GM12801 (cell line): Measurements from ENCODE around the gene MUC13.

Source experiments
- TF ChIP-seq, protein P1 (sequence below): IDR thresholded peaks from one replicate; pipeline ENCODE4 v1.5.1; 2011; ENCODE audit warnings: control low read depth; ENCODE audit not compliant: insufficient read length; ENCODE audit errors: extremely low read depth

Gene MUC13

DNA sequence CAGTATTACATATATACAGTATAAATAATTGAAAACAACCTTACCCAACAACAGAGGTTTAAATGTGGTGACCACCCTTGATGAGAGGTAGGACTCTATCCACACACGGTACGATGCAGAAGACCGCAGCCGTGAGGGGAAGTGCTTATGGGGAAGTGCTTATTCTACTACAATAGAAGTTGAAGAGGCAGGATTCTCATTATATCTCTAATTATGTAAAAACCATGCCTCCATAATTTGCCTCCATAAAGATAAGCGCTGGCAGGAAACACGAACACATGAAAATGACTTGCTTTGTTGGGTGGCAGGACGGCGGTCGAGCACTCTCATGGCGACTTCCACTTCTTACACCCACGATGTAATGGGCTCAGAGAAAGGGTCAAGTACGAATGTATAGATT is 7.2 kb upstream of the MUC13 start:
- TF ChIP-seq, protein P1, sequence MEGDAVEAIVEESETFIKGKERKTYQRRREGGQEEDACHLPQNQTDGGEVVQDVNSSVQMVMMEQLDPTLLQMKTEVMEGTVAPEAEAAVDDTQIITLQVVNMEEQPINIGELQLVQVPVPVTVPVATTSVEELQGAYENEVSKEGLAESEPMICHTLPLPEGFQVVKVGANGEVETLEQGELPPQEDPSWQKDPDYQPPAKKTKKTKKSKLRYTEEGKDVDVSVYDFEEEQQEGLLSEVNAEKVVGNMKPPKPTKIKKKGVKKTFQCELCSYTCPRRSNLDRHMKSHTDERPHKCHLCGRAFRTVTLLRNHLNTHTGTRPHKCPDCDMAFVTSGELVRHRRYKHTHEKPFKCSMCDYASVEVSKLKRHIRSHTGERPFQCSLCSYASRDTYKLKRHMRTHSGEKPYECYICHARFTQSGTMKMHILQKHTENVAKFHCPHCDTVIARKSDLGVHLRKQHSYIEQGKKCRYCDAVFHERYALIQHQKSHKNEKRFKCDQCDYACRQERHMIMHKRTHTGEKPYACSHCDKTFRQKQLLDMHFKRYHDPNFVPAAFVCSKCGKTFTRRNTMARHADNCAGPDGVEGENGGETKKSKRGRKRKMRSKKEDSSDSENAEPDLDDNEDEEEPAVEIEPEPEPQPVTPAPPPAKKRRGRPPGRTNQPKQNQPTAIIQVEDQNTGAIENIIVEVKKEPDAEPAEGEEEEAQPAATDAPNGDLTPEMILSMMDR: no peak

DNA sequence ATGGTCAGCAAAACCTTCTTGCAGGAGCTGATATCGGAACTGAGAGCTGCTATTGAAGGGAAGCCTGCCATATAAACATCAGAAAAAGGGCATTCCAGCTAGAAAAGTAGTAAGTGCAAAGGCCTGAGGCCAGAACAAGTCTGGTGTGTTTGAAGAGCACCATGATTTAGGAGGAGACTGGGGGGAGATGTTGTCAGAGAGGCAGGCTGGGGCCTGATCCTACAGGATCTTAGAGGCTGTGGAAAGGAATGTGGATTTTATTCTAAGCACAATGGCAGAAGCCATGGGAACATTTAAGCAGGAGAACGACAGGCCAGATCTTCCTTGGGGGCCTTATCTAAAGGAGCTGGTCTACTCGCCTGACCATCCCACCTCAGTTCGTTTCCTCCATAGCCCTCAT is 5.1 kb upstream of the MUC13 start:
- TF ChIP-seq, protein P1: no peak

DNA sequence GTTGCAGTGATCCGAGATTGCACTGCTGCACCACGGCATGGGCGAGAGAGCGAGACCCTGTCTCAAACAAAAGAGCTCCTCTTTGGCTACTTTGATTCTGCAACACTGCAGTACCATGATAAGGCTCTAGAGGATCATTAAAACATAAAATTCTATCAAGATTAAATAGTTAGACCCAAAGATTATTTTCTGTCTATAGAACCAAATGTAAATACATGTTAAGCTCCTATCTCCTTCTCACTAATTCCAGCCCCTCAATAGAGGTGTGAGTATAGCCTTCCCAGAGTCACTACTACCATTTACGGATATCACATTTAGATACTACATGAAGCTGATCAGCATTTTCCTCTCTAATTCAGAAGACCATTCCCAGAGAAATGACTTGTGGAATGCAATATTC is 4.3 kb upstream of the MUC13 start:
- TF ChIP-seq, protein P1: no peak

- TF ChIP-seq, protein P1: no peak
Observed at GRCh38 chr3:124937049-124937448, 2.5 kb upstream of the MUC13 start.

GRCh38 chr3:124935794-124936542 is 1.4 kb upstream of the MUC13 start:
- TF ChIP-seq, protein P1: no peak

DNA sequence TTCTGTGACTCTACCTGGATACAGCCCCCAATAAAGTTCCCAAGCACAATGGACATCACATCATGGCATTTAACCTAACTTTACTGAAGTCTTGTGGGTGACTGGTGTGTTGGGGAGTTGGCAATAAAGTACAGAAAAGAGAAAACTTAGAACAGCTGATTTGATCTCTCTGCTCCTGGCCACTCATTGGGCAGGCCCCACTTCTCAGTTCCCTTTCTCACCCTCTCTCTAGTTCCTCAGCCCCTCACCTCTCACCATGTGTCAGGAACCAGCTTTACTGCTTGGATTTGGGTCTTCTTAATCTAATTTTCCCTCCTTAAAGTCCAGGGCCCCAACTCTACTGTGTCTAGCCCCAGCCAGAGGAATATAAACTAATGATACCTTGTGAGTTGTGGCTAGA is 713 bp upstream of the MUC13 start:
- TF ChIP-seq, protein P1: no peak

- TF ChIP-seq, protein P1: no peak
Observed at GRCh38 chr3:124928333-124929202, 6.0 kb downstream of the MUC13 start.
